NOMO-1 treated with dmso at 0.1 percent for 144 hours (cell line): ENCODE data around the gene CALCB.

Experiments
- DNase-seq: peaks from one replicate; lab custom pipeline; 2025; ENCODE audit not compliant: unreplicated experiment; lab: John Stamatoyannopoulos, UW

Gene CALCB

GRCh38 chr11:15117751-15118150, 44.4 kb downstream of the CALCB start:
- no peak for DNase-seq

- DNase-seq: no peak
These were observed 45.0 kb downstream of the CALCB start for GRCh38 chr11:15118431-15118830.

GRCh38 chr11:15119352-15119751, 46.0 kb downstream of the CALCB start:
- no peak for DNase-seq

- DNase-seq: no peak
These were observed 46.4 kb downstream of the CALCB start for GRCh38 chr11:15119826-15120225.

GRCh38 chr11:15123849-15124248, 50.5 kb downstream of the CALCB start:
- DNase-seq: no peak

GRCh38 chr11:15124528-15124927, 51.1 kb downstream of the CALCB start:
- no peak for DNase-seq

GRCh38 chr11:15127341-15127740, 53.9 kb downstream of the CALCB start:
- DNase-seq: no peak
